Suppressor macrophage treated with lipopolysaccharide for 4 hours (primary cell): ENCODE results near the gene ZNF212.
"Not testable (repeated sequence)": the region's sequence is repeated elsewhere in the genome, so short reads cannot be mapped to it uniquely, and the experiment has no call there.

Experiments used
- DNase-seq: peaks from one replicate; pipeline ENCODE4 v3.0.0-alpha.2; 2020

Gene ZNF212

GRCh38 chr7:149220534-149220933 lies 18.9 kb upstream of the ZNF212 start:
- DNase-seq, result no peak

- DNase-seq, result no peak
These were observed 16.3 kb upstream of the ZNF212 start for GRCh38 chr7:149223176-149223575.

GRCh38 chr7:149223761-149224160 lies 15.7 kb upstream of the ZNF212 start:
- no peak for DNase-seq

GRCh38 chr7:149224352-149224751 lies 15.1 kb upstream of the ZNF212 start:
- no peak for DNase-seq

- DNase-seq, result no peak
These were observed 14.3 kb upstream of the ZNF212 start for GRCh38 chr7:149225106-149225505.

- no peak for DNase-seq
These were observed 13.8 kb upstream of the ZNF212 start for GRCh38 chr7:149225656-149226055.

- not testable (repeated sequence) for DNase-seq
These were observed 13.1 kb upstream of the ZNF212 start for GRCh38 chr7:149226366-149226765.

GRCh38 chr7:149226840-149227494 lies 12.5 kb upstream of the ZNF212 start:
- DNase-seq, result no peak

GRCh38 chr7:149228831-149229471 lies 10.5 kb upstream of the ZNF212 start:
- no peak for DNase-seq

- no peak for DNase-seq
These were observed 9.9 kb upstream of the ZNF212 start for GRCh38 chr7:149229526-149229925.

GRCh38 chr7:149232362-149232761 lies 7.1 kb upstream of the ZNF212 start:
- DNase-seq, result no peak

- not testable (repeated sequence) for DNase-seq
These were observed 5.7 kb upstream of the ZNF212 start for GRCh38 chr7:149233655-149234204.

- no peak for DNase-seq
These were observed 1.9 kb upstream of the ZNF212 start for GRCh38 chr7:149237502-149237901.

GRCh38 chr7:149238051-149238450 lies 1.4 kb upstream of the ZNF212 start:
- no peak for DNase-seq

- no peak for DNase-seq
These were observed 1.2 kb downstream of the ZNF212 start for GRCh38 chr7:149240637-149241036.

GRCh38 chr7:149241696-149242095 lies 2.2 kb downstream of the ZNF212 start:
- no peak for DNase-seq

- no peak for DNase-seq
These were observed 5.8 kb downstream of the ZNF212 start for GRCh38 chr7:149245244-149245643.

- no peak for DNase-seq
These were observed 6.3 kb downstream of the ZNF212 start for GRCh38 chr7:149245744-149246143.

- no peak for DNase-seq
These were observed 9.3 kb downstream of the ZNF212 start for GRCh38 chr7:149248777-149249176.

GRCh38 chr7:149250151-149250550 lies 10.7 kb downstream of the ZNF212 start:
- DNase-seq, result not testable (repeated sequence)

- not testable (repeated sequence) for DNase-seq
These were observed 12.1 kb downstream of the ZNF212 start for GRCh38 chr7:149251518-149251917.

GRCh38 chr7:149252378-149252777 lies 12.9 kb downstream of the ZNF212 start:
- no peak for DNase-seq

- DNase-seq, result no peak
These were observed 14.2 kb downstream of the ZNF212 start for GRCh38 chr7:149253665-149254064.

- DNase-seq, result no peak
These were observed 14.9 kb downstream of the ZNF212 start for GRCh38 chr7:149254181-149254858.
